Activated CD8-positive, alpha-beta memory T cell treated with anti-CD3 and anti-CD28 coated beads, Interleukin-2, amount 50 U/mL, for 1 hour (primary cell): ENCODE results near the gene VANGL1.

Experiments
- DNase-seq: peaks from one replicate; pipeline ENCODE4 v3.0.0-alpha.2; 2020; ENCODE audit errors: extremely low read depth

The VANGL1 gene

DNA sequence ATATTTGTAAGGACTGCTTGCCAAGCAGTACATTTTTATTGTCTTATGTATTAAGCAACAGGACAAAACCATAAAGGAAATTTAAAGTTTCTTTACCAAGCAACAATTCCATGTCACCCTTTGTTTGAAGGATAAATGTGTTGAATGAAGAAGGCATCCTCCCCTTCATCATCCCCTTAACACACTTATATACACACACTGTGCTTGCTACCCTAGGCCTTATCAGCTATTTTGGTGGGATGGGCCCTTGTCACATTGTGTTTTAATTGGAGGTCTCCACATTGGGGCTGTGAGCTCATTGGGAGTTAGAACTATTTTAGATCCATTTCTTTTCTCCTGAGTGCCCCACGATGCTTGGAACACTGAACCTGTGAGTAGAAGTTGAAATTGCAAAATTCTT is 1.9 kb downstream of the VANGL1 start:
- no peak for DNase-seq

DNA sequence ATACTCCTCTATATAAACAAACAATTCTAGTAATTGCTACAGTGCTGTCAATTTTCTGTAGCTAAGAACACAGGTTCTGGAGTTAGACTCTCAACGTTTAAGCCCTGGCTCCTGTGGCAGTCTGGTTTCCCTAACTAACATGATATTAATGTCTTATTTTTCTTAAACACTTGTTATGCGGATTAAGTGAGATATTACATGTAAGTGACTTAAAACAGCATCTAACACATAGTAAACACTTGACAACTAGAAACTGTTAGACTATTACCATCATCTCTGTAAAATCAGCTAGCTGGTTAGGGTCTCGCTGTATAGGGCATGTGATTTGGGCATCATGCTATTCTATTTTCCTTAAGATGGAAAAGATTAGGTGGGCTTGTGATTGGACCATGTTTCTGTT is 2.3 kb downstream of the VANGL1 start:
- no peak for DNase-seq

- DNase-seq = no peak
Measured at GRCh38 chr1:115647047-115647446, 5.3 kb downstream of the VANGL1 start.

DNA sequence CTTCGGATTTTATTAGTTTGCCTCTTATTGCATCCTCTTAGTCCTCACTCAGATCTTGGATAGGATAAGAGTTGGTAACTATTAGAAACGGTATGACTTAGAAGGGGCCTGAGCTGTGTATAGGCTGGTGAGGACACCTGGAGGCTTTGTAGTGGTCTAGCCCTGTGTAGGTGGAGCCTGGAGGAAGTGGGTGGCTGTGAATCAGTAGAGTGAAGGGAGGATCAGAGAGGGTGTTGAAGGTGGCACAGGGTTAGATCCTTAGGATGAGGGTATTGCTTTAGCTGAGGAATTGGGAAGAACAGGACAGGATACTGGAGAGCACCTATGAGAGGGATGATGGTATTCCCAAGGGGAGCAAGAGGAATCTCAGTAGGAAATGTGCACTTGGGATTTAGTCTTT is 5.7 kb downstream of the VANGL1 start:
- no peak for DNase-seq

- no peak for DNase-seq
Measured at GRCh38 chr1:115647919-115648650, 6.3 kb downstream of the VANGL1 start.

GRCh38 chr1:115648717-115649691 is 7.2 kb downstream of the VANGL1 start:
- DNase-seq = no peak

GRCh38 chr1:115649964-115650363 is 8.2 kb downstream of the VANGL1 start:
- DNase-seq = no peak

DNA sequence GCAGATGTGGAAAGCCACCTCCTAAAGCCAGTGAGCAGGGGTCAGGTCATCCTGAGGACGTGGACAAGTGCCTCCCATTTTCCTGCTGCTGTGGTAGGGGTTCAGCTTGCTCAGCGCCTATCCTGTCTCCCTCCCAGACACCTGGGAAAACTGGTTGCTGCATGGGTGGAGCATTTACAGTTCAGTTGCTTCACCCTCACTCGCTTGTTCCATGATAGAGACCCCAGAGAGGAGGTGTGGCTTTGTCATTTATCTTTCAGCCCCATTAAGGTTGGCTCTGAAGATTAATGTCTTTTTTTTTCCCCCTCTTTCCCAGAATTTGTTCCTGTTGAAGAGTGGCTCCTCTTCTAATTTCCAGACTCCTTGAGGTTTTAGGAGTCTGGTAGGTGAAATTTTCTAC is 9.2 kb downstream of the VANGL1 start:
- no peak for DNase-seq

GRCh38 chr1:115651391-115651790 is 9.6 kb downstream of the VANGL1 start:
- DNase-seq = no peak

DNA sequence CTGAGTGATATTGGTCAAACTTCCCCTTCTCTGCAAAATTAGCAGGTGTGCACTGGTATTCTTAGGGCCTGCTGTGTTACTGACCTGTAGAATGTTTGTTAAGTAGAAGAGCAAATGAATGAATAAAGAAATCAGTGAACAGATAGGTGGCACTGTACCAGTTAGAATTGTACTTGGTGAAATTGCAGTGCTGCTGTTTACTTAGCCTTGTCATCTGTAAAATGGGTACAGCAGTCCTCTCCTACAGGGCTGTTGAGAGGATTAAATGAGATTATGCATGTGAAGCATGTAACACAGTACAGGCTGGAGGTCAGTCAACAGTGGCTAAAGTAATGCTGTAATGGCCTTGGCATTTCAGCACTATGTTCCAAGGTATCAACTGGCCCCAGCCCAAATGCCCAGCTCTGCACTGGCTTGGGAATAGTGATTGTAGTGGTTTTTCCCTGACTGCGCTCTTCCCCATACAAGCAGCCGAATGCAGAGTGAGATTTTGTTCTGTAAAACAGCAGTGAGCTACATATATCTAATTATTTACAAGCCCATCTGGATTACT is 10.5 kb downstream of the VANGL1 start:
- DNase-seq = no peak

GRCh38 chr1:115654125-115654524 is 12.4 kb downstream of the VANGL1 start:
- no peak for DNase-seq

DNA sequence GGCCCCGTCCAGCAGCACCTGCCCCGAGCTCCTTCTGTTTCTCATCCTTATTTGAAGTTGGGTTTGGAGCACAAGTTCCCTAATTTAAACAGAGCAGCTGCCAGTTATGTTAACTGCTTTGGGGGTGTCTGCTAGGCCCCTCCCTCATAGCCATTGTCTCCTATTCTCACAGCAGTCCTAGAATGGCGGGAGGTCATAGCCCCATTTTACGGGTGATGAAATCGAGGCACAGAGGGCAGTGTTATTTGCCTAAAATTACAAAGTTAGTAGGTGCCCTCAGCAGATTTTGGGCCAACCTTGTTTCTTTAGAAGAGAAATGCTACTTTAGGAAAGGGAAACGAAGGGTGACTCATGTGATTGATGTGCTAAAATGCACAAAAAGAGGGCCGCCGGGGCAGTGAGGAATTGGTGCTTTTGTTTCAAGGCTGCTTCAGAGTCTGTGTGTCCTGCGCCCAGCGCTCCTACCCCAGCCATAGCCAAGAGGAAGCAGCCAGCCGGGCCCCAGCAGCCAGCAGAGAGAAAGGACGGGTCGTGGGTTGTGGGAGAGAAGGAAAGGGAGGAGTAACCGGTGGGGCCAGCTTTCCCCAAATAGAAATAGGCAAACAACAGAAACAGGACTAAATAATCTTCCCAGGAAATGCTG is 13.0 kb downstream of the VANGL1 start:
- DNase-seq = no peak

DNA sequence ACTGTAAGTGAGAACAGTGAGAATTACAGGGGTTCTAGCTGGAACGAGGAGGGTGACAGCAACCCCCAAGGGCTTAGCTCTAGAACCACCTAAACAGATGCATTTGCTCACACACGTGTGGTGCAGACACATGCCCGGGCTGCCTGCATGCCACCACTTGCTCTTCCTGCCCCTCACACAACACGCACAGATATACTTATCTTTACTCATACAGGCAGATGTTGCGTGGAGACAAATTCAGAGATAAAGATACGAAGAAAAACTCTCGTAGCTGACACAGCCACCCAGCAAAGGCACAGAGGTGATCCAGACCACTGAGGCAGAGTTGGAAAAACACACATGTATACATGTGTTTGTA is 13.5 kb downstream of the VANGL1 start:
- no peak for DNase-seq

DNA sequence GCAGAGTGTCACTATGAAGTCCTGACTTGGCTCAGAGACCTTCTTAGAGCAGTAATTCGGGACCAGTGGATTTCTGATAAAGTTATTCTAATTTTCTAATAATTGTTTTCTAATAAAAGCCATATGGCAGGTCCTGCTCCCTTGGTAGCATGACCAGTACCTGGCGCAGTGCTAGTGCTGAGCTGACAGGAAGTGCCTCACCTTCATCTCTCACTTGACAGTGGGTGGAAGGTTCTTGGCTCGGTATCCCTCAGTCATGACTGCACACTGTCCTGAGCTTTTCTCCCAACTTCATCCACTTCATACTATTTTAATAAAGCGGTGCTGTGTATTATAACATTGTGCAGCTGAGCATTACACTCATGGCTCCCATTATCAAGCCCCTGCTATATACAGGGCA is 14.1 kb downstream of the VANGL1 start:
- DNase-seq = no peak

GRCh38 chr1:115656461-115657077 is 14.8 kb downstream of the VANGL1 start:
- no peak for DNase-seq

DNA sequence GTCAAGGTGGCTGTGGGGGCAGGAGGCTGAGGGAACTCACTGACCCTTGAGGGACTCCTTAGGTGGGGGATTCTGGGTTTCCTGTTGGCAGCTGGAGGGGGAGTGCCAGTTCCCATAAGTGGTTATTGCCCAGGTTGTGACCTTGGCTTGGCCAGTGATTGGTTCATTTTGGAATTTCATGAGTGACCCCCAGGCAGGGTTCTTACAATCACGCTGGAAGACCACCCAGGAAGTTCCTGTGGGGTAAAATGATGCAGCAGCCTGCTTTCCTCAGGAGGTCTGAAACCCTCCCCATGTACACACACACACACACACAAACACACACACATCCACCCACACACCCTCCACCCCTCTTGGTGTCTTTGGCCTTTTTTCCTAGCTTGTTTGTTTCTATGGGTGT is 16.9 kb downstream of the VANGL1 start:
- no peak for DNase-seq

GRCh38 chr1:115660151-115660550 is 18.4 kb downstream of the VANGL1 start:
- DNase-seq = no peak

DNA sequence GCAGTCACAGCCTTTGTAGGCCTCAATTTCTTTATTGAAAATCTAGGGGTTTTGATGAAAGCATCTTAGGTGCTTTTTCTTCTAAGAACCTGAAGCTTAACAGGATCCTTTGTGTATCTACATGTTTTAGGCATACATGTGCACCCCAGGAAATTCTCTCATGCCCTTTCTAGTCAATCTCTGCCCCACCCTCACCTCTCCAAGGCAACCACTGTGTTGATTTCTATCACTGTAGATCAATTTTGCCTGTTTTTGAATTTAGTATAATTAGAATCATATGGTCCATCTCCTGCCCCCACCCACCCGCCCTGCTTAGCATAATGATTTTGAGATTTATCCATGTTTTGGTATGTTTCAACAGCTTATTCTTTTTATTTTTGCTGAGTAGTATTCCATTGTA is 19.4 kb downstream of the VANGL1 start:
- DNase-seq = no peak

- no peak for DNase-seq
Measured at GRCh38 chr1:115665319-115666096, 23.7 kb downstream of the VANGL1 start.

DNA sequence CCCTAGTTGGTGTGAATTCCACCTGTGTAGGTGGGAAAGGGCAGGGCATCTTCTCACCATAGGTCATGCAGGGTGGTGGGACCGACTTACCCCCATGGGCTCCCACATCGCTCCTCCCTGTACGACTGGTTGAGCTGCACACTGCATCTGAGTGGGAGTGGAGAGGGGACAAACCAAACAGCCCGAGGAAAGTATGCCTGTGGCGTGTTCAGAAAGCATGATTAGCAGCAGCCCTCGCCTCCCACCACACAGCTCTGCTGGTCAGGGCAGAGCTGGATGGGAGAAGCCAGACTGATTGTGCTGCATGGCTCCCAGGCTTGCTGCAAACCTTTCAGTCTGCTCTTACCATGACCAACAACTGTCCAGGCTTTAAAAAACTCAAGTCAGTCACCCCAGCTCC is 24.4 kb downstream of the VANGL1 start:
- DNase-seq = no peak

- no peak for DNase-seq
Measured at GRCh38 chr1:115666702-115667101, 24.9 kb downstream of the VANGL1 start.
